CD4-positive, CD25-positive, alpha-beta regulatory T cell (primary cell): ENCODE results near the gene ADAD2. TPM values are rescaled to one million over a fixed set of nuclear protein-coding genes. Genes with fewer than 3 reads are reported as not detected.
"Not testable (repeated sequence)": the region's sequence is repeated elsewhere in the genome, so short reads cannot be mapped to it uniquely, and the experiment has no call there.

ENCODE experiments used
- ATAC-seq, 2 donors: fragments of 150-1000 bp; cut with Tn5 transposase; one replicate each; pipeline ENCODE4 v1.10.0; 2021; ENCODE audit warnings: low read depth in 2 of 2, moderate number of reproducible peaks in 2 of 2, moderate library complexity in 1 of 2
- DNase-seq, 3 donors: peaks; one replicate each; pipeline versions ENCODE4 v3.0.0 to v3.0.0-alpha.2; 2012 to 2022; ENCODE audit warnings: mixed read lengths in 1 of 3
- H3K27ac ChIP-seq: one replicate; pipeline ENCODE4 v1.7.0; 2013; ENCODE audit warnings: mild to moderate bottlenecking, low read length; ENCODE audit not compliant: insufficient read depth, poor library complexity, severe bottlenecking
- H3K27me3 ChIP-seq: one replicate; pipeline ENCODE4 v1.7.0; 2013; ENCODE audit warnings: low read length; ENCODE audit not compliant: control insufficient read depth, insufficient read depth
- H3K36me3 ChIP-seq: one replicate; pipeline ENCODE4 v1.7.0; 2013; ENCODE audit warnings: mild to moderate bottlenecking, low read length, moderate library complexity; ENCODE audit not compliant: control insufficient read depth, insufficient read depth
- H3K4me1 ChIP-seq: 2 replicates; pipeline ENCODE4 v1.7.0; 2013; ENCODE audit warnings: mild to moderate bottlenecking, low read length; ENCODE audit not compliant: insufficient read depth, control insufficient read depth, poor library complexity, severe bottlenecking
- H3K4me3 ChIP-seq: one replicate; pipeline ENCODE4 v1.7.0; 2013; ENCODE audit warnings: low read depth, mild to moderate bottlenecking, low read length, moderate library complexity
- H3K9me3 ChIP-seq, 2 experiments: 1 replicate in 1 of 2; 2 replicates in 1 of 2; pipeline ENCODE4 v1.7.0; 2013; ENCODE audit warnings: low read length in 2 of 2, mild to moderate bottlenecking in 1 of 2, moderate library complexity in 1 of 2; ENCODE audit not compliant: control insufficient read depth in 2 of 2
- H3K27ac Mint-ChIP-seq, 3 donors: one replicate each; pipeline ENCODE4 v1.8.0; 2020 to 2022; ENCODE audit warnings: mild to moderate bottlenecking in 3 of 3, mixed read lengths in 3 of 3, moderate library complexity in 2 of 3
- H3K27me3 Mint-ChIP-seq: one replicate; pipeline ENCODE4 v1.8.0; 2022; ENCODE audit warnings: mild to moderate bottlenecking, mixed read lengths
- H3K36me3 Mint-ChIP-seq: one replicate; pipeline ENCODE4 v1.8.0; 2020; ENCODE audit warnings: mixed read lengths
- H3K4me1 Mint-ChIP-seq, 4 donors: one replicate each; pipeline ENCODE4 v1.8.0; 2020 to 2022; ENCODE audit warnings: mixed read lengths in 4 of 4, mild to moderate bottlenecking in 1 of 4
- H3K4me3 Mint-ChIP-seq, 4 donors: one replicate each; pipeline ENCODE4 v1.8.0; 2020 to 2022; ENCODE audit warnings: mild to moderate bottlenecking in 4 of 4, mixed read lengths in 4 of 4, moderate library complexity in 3 of 4
- H3K9me3 Mint-ChIP-seq, 7 donors: one replicate each; pipeline ENCODE4 v1.8.0; 2020 to 2022; ENCODE audit warnings: mixed read lengths in 7 of 7, mild to moderate bottlenecking in 3 of 7, moderate library complexity in 2 of 7
- polyA plus RNA-seq, 4 donors: library from polyadenylated mRNA; unstranded; fragments of 300-500 nt; fragmentation: Illumina TruSeq; gene quantifications; one replicate each; pipeline ENCODE4 v1.2.3, GENCODE V29; 2021
- total RNA-seq: library from RNA; stranded (reverse); gene quantifications from one replicate; pipeline ENCODE4 v1.2.3, GENCODE V29; 2022

The ADAD2 gene
- total and polyA plus RNA-seq, 5 donors from 2014 or later: 0.07 to 0.40 (median 0.25) TPM; not detected in 2

DNA sequence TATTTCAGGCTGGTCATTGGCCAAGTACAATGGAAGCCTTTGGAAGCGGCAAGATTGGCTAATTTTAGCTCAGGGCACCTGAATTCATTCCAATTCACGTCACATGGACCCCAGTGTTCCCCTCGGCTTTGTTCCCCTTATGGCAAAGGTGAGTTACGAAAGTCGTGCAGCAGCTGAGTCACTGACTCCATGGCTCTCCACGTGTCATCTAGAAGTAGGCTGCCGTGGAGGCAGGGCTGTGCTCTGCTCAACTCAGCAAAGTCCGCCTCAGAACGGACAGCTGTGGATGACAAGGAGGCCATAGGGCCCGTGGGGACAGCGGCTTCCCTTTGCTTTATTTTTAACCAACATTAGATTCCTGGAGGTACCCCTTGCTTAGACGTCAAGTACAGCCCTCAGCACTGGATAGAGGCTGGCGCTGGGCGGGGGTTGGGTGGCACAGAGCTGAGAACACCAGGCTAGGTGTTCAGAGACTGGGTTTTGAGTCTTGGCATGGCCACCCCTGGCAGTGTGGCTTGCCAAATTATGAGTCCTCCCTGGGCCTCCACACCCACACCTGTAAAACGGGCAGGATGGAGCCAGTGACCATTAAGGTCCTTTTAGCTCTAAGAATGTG lies 23.6 kb downstream of the ADAD2 start:
- H3K27me3 Mint-ChIP-seq: no peaks in the 10 kb centered on the region
- H3K36me3 Mint-ChIP-seq: no peaks in the 10 kb centered on the region
- ATAC-seq (no peak), DNase-seq (no peak)
- H3K4me3 Mint-ChIP-seq: no peak overlapping the region
- Histone ChIP-seq H3K27me3 (peaks cover 2% of the 10 kb centered on the region), H3K36me3 (no peaks in the 10 kb centered on the region), H3K4me1 (no peaks in the 10 kb centered on the region), H3K4me3 (no peak overlapping the region), H3K9me3 (no peaks in the 10 kb centered on the region), H3K27ac (no peak overlapping the region)
- no peaks in the 10 kb centered on the region for H3K9me3 Mint-ChIP-seq
- no peaks in the 10 kb centered on the region for H3K4me1 Mint-ChIP-seq
- H3K27ac Mint-ChIP-seq: no peak overlapping the region

- no peaks in the 10 kb centered on the region for H3K9me3 Mint-ChIP-seq
- no peak overlapping the region for H3K27ac Mint-ChIP-seq
- no peak overlapping the region for H3K4me3 Mint-ChIP-seq
- no peak for ATAC-seq
- H3K4me3 ChIP-seq: no peak overlapping the region
- no peaks in the 10 kb centered on the region for H3K9me3 ChIP-seq
- H3K27ac ChIP-seq: no peak overlapping the region
- no peak for DNase-seq
- no peaks in the 10 kb centered on the region for H3K4me1 Mint-ChIP-seq
- H3K4me1 ChIP-seq: no peaks in the 10 kb centered on the region
- no peaks in the 10 kb centered on the region for H3K36me3 ChIP-seq
- peaks cover 2% of the 10 kb centered on the region for H3K27me3 ChIP-seq
- H3K36me3 Mint-ChIP-seq: no peaks in the 10 kb centered on the region
- no peaks in the 10 kb centered on the region for H3K27me3 Mint-ChIP-seq
Measured at GRCh38 chr16:84215531-84215930, 24.6 kb downstream of the ADAD2 start.

GRCh38 chr16:84216144-84216543 lies 25.2 kb downstream of the ADAD2 start:
- not testable (repeated sequence) for H3K4me3 Mint-ChIP-seq, H3K4me3 ChIP-seq, H3K36me3 Mint-ChIP-seq, H3K9me3 Mint-ChIP-seq, H3K27me3 ChIP-seq, H3K36me3 ChIP-seq, H3K9me3 ChIP-seq, ATAC-seq, DNase-seq, H3K4me1 Mint-ChIP-seq, H3K27ac Mint-ChIP-seq, H3K27me3 Mint-ChIP-seq, H3K4me1 ChIP-seq, H3K27ac ChIP-seq

GRCh38 chr16:84218176-84218823 lies 27.3 kb downstream of the ADAD2 start:
- Histone ChIP-seq H3K4me1 (no peaks in the 10 kb centered on the region), H3K9me3 (no peaks in the 10 kb centered on the region), H3K27me3 (peaks cover 2% of the 10 kb centered on the region), H3K4me3 (no peak overlapping the region), H3K27ac (no peak overlapping the region), H3K36me3 (no peaks in the 10 kb centered on the region)
- no peak for DNase-seq
- H3K4me1 Mint-ChIP-seq: no peaks in the 10 kb centered on the region
- peaks cover 0 to 2% (median 0%) of the 10 kb centered on the region in 7 donors for H3K9me3 Mint-ChIP-seq
- no peaks in the 10 kb centered on the region for H3K36me3 Mint-ChIP-seq
- no peak overlapping the region for H3K4me3 Mint-ChIP-seq
- no peak overlapping the region for H3K27ac Mint-ChIP-seq
- no peaks in the 10 kb centered on the region for H3K27me3 Mint-ChIP-seq
- no peak for ATAC-seq

- H3K9me3 ChIP-seq: no peaks in the 10 kb centered on the region
- no peaks in the 10 kb centered on the region for H3K36me3 Mint-ChIP-seq
- H3K27me3 ChIP-seq: peaks cover 2% of the 10 kb centered on the region
- H3K36me3 ChIP-seq: no peaks in the 10 kb centered on the region
- no peak overlapping the region for H3K4me3 Mint-ChIP-seq
- ATAC-seq (no peak), DNase-seq (no peak)
- H3K27ac Mint-ChIP-seq: no peak overlapping the region
- no peak overlapping the region for H3K4me3 ChIP-seq
- H3K27ac ChIP-seq: no peak overlapping the region
- peaks cover 0 to 2% (median 0%) of the 10 kb centered on the region in 7 donors for H3K9me3 Mint-ChIP-seq
- no peaks in the 10 kb centered on the region for H3K4me1 ChIP-seq
- H3K4me1 Mint-ChIP-seq: no peaks in the 10 kb centered on the region
- no peaks in the 10 kb centered on the region for H3K27me3 Mint-ChIP-seq
Measured at GRCh38 chr16:84218956-84219355, 28.0 kb downstream of the ADAD2 start.

DNA sequence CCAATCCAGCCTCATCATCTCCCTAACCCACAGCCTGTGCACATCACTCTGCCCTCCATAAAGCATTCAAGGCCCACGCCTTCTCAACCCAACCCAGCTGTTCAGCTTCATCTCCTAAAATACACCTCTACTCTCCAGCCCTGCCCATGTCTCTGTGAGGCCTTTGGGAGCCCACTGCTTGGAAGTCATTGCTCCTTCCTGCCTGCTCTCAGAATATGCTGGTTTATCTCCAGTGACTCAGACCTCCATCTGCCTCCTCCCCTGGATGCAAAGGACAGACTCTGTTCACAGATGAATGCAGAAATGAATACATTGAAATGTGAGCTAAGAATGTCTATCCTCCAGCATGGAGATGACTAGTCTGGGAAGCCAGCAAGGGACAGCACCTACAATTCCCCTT lies 29.9 kb downstream of the ADAD2 start:
- no peaks in the 10 kb centered on the region for H3K36me3 ChIP-seq
- Mint-ChIP-seq H3K27me3 (no peaks in the 10 kb centered on the region), H3K9me3 (peaks cover 0 to 2% (median 0%) of the 10 kb centered on the region in 7 donors), H3K27ac (no peak overlapping the region), H3K4me1 (no peaks in the 10 kb centered on the region), H3K4me3 (no peak overlapping the region), H3K36me3 (no peaks in the 10 kb centered on the region)
- DNase-seq (no peak), ATAC-seq (no peak)
- H3K9me3 ChIP-seq: no peaks in the 10 kb centered on the region
- no peak overlapping the region for H3K4me3 ChIP-seq
- no peak overlapping the region for H3K27ac ChIP-seq
- H3K27me3 ChIP-seq: peaks cover under 1% of the 10 kb centered on the region
- H3K4me1 ChIP-seq: no peaks in the 10 kb centered on the region

DNA sequence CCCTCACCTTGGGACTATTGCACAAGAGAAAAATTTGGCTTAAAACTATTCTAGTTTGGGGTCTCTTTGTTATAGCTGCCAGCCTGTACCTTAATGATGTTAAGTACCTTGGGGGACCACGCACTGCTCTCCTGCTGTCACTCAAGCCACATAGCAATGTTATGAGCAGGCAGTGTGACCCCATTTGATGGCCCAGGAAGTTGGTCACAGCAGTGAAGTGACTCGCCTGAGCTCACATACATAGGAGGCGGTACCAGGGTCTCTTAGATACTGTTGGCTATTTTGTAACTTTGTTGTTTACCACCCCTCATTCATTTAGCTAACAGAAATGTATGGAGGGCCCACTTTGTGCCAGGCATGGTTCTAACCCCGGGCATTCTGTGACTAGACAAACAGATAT lies 32.5 kb downstream of the ADAD2 start:
- ATAC-seq (no peak), DNase-seq (no peak)
- Mint-ChIP-seq H3K27ac (no peak overlapping the region), H3K4me1 (no peaks in the 10 kb centered on the region), H3K27me3 (peaks cover 9% of the 10 kb centered on the region), H3K4me3 (no peak overlapping the region), H3K36me3 (no peaks in the 10 kb centered on the region), H3K9me3 (peaks cover 0 to 2% (median 0%) of the 10 kb centered on the region in 7 donors)
- Histone ChIP-seq H3K4me3 (no peak overlapping the region), H3K27me3 (no peaks in the 10 kb centered on the region), H3K27ac (no peak overlapping the region), H3K36me3 (no peaks in the 10 kb centered on the region), H3K9me3 (no peaks in the 10 kb centered on the region), H3K4me1 (no peaks in the 10 kb centered on the region)

DNA sequence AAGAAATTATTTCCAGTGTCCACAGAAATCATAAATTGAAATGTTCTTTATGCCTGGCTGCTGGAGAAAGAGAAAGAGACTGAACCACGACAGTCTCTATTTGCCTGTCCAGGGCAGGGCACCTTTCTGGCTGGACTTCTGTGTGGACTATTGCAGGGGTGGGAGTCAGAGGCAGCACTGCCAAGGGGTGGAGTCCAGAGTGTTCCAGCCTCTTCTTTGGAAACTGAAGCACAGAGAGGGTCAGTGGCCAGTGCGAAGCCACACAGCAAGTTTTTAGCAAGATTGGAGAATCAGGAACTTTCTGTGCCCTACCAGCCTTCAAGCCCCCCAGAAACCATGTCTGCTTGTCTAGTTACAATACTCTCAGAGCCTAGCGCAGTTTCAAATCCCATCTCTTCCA lies 33.6 kb downstream of the ADAD2 start:
- no peaks in the 10 kb centered on the region for H3K36me3 Mint-ChIP-seq
- H3K4me3 ChIP-seq: no peak overlapping the region
- no peaks in the 10 kb centered on the region for H3K27me3 ChIP-seq
- H3K4me1 Mint-ChIP-seq: no peaks in the 10 kb centered on the region
- DNase-seq (no peak), ATAC-seq (no peak)
- H3K9me3 ChIP-seq: no peaks in the 10 kb centered on the region
- H3K27ac Mint-ChIP-seq: no peak overlapping the region
- H3K27me3 Mint-ChIP-seq: peaks cover 11% of the 10 kb centered on the region
- no peaks in the 10 kb centered on the region for H3K4me1 ChIP-seq
- H3K27ac ChIP-seq: no peak overlapping the region
- H3K4me3 Mint-ChIP-seq: no peak overlapping the region
- no peaks in the 10 kb centered on the region for H3K36me3 ChIP-seq
- H3K9me3 Mint-ChIP-seq: peaks cover 0 to 2% (median 0%) of the 10 kb centered on the region in 7 donors
